Tibial nerve (tissue), 4 donors: ENCODE results near the gene CMAS. TPM values are rescaled to one million over a fixed set of nuclear protein-coding genes. Genes with fewer than 3 reads are reported as not detected.
A peak's percentile ranks its signal among the peaks of the same experiment; 100 is the strongest.
"Not testable (repeated sequence)": the region's sequence is repeated elsewhere in the genome, so short reads cannot be mapped to it uniquely, and the experiment has no call there.

Experiments
- DNase-seq, 2 donors: peaks; one replicate each; pipeline ENCODE4 v3.0.0-alpha.2; 2019; ENCODE audit warnings: low spot score in 2 of 2
- H3K27ac ChIP-seq, 4 donors: fragments of 200-600 bp; sonication (generic) in 3 of 4; one replicate each; pipeline ENCODE4 v1.5.1; 2017 to 2019; ENCODE audit warnings: mild to moderate bottlenecking in 1 of 4
- H3K27me3 ChIP-seq, 2 donors: fragments of 200-600 bp; sonication (generic) in 1 of 2; one replicate each; pipeline versions ENCODE4 v1.5.1 to v1.6.0; 2017 to 2019
- H3K36me3 ChIP-seq, 3 donors: fragments of 200-600 bp; sonication (generic); one replicate each; pipeline ENCODE4 v1.5.1; 2018 to 2019
- H3K4me1 ChIP-seq, 4 donors: fragments of 200-600 bp; sonication (generic) in 3 of 4; one replicate each; pipeline ENCODE4 v1.5.1; 2017 to 2019
- H3K4me3 ChIP-seq, 4 donors: fragments of 200-600 bp; sonication (generic) in 3 of 4; one replicate each; pipeline ENCODE4 v1.5.1; 2017 to 2019; ENCODE audit warnings: mild to moderate bottlenecking in 1 of 4, moderate library complexity in 1 of 4
- H3K9me3 ChIP-seq, 4 donors: fragments of 200-600 bp; sonication (generic) in 3 of 4; one replicate each; pipeline ENCODE4 v1.5.1; 2017 to 2019
- EP300 ChIP-seq, 2 donors: sonication (generic); formaldehyde crosslinking; IDR thresholded peaks; one replicate each; pipeline ENCODE4 v1.6.1; 2017; ENCODE audit warnings: antibody characterized with exemption in 2 of 2, mild to moderate bottlenecking in 1 of 2
- POLR2A ChIP-seq, 2 donors: fragments of 450-650 bp; IDR thresholded peaks; one replicate each; pipeline ENCODE4 v1.6.1; 2017; ENCODE audit warnings: antibody characterized with exemption in 2 of 2, mild to moderate bottlenecking in 2 of 2, moderate library complexity in 2 of 2
- WGBS, 2 donors: methylation state at CpG; one replicate each; pipeline ENCODE4 v1.1.5; 2018; 5-methylcytosine and 5-hydroxymethylcytosine counted together
- total RNA-seq, 4 donors: library from RNA; depleted of rRNA; stranded (reverse); fragments of >200 nt; gene quantifications; one replicate each; pipeline ENCODE4 v1.1.0, GENCODE V29; 2016
- TF ChIP-seq, protein P1 (sequence below), 5 experiments: fragments of 200-600 bp in 3 of 5; fragments of 450-650 bp in 2 of 5; sonication (generic) in 3 of 5; IDR thresholded peaks; one replicate each; pipeline ENCODE4 v1.5.1; 2016 to 2019; ENCODE audit warnings: antibody characterized with exemption in 5 of 5, mild to moderate bottlenecking in 3 of 5, moderate library complexity in 2 of 5

Gene CMAS
- 10 to 100 TPM; 16.3 to 33.4 (median 21.5) TPM for total RNA-seq

- no peaks in the 10 kb centered on the region for H3K36me3 ChIP-seq
- no peaks in the 10 kb centered on the region for H3K27me3 ChIP-seq
- DNase-seq: peak; percentile 62
- WGBS, 2 donors: 0 to 1% methylated on average over 46 to 64 of the region's 64 CpGs
- H3K27ac ChIP-seq: peak within 1 kb of the TSS; percentile 81 to 96 (median 94)
- TF ChIP-seq, protein P1, sequence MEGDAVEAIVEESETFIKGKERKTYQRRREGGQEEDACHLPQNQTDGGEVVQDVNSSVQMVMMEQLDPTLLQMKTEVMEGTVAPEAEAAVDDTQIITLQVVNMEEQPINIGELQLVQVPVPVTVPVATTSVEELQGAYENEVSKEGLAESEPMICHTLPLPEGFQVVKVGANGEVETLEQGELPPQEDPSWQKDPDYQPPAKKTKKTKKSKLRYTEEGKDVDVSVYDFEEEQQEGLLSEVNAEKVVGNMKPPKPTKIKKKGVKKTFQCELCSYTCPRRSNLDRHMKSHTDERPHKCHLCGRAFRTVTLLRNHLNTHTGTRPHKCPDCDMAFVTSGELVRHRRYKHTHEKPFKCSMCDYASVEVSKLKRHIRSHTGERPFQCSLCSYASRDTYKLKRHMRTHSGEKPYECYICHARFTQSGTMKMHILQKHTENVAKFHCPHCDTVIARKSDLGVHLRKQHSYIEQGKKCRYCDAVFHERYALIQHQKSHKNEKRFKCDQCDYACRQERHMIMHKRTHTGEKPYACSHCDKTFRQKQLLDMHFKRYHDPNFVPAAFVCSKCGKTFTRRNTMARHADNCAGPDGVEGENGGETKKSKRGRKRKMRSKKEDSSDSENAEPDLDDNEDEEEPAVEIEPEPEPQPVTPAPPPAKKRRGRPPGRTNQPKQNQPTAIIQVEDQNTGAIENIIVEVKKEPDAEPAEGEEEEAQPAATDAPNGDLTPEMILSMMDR (IDR thresholded peaks at IDR 0.05): no peak
- peak; percentile 25 to 68 for TF ChIP-seq POLR2A (IDR thresholded peaks at IDR 0.05)
- TF ChIP-seq EP300 (IDR thresholded peaks at IDR 0.05): peak in 1 of 2 donors; percentile 80
- peaks cover 0 to 28% (median 6%) of the 10 kb centered on the region in 4 donors for H3K4me1 ChIP-seq
- peak within 1 kb of the TSS; percentile 81 to 98 (median 92) for H3K4me3 ChIP-seq
- no peaks in the 10 kb centered on the region for H3K9me3 ChIP-seq
Observed at GRCh38 chr12:22046090-22046967, at the start of gene CMAS. CMAS (plus strand) TSS chr12:22046218; CDS start chr12:22046304, 86 bp downstream.

DNA sequence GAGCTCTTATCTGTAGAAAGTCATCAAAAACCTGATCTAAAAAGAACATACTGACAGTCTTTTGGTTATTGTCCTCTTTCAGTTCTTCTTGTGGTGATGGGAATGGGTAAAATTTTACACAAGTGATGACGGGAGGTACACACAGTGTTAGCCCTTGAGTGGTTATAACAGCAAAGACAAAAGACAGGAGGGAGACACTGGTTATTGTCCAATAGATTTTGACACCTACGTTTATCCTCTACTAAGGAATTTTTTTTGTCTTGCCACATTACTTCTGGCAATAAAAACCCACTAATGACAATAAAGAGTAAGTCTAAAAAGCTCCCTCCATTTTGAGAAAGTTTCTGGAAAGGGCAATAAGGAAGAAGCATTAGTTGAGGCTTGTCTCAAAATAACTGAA lies 47.7 kb upstream of the CMAS start:
- H3K36me3 ChIP-seq: no peaks in the 10 kb centered on the region
- TF ChIP-seq, protein P1 (IDR thresholded peaks at IDR 0.05): no peak
- no peak for TF ChIP-seq EP300 (IDR thresholded peaks at IDR 0.05)
- TF ChIP-seq POLR2A (IDR thresholded peaks at IDR 0.05): no peak
- 50 to 56% methylated on average over 2 of the region's 2 CpGs for WGBS, 2 donors
- H3K27me3 ChIP-seq: no peaks in the 10 kb centered on the region
- H3K4me1 ChIP-seq: no peaks in the 10 kb centered on the region
- DNase-seq: no peak
- no peak overlapping the region for H3K27ac ChIP-seq
- H3K4me3 ChIP-seq: no peak overlapping the region
- no peaks in the 10 kb centered on the region for H3K9me3 ChIP-seq

GRCh38 chr12:21998782-21999181 lies 47.2 kb upstream of the CMAS start:
- Histone ChIP-seq H3K4me1 (no peaks in the 10 kb centered on the region), H3K4me3 (no peak overlapping the region), H3K27ac (no peak overlapping the region), H3K9me3 (no peaks in the 10 kb centered on the region), H3K27me3 (no peaks in the 10 kb centered on the region), H3K36me3 (no peaks in the 10 kb centered on the region)
- no peak for TF ChIP-seq POLR2A (IDR thresholded peaks at IDR 0.05)
- no peak for TF ChIP-seq EP300 (IDR thresholded peaks at IDR 0.05)
- TF ChIP-seq, protein P1 (IDR thresholded peaks at IDR 0.05): no peak
- no peak for DNase-seq
- WGBS, 2 donors: 44 to 52% methylated on average over 1 of the region's 1 CpG

GRCh38 chr12:22002430-22002829 lies 43.6 kb upstream of the CMAS start:
- TF ChIP-seq, protein P1 (IDR thresholded peaks at IDR 0.05): no peak
- TF ChIP-seq POLR2A (IDR thresholded peaks at IDR 0.05) (no peak), EP300 (IDR thresholded peaks at IDR 0.05) (no peak)
- no peaks in the 10 kb centered on the region for H3K9me3 ChIP-seq
- H3K4me3 ChIP-seq: no peak overlapping the region
- H3K27me3 ChIP-seq: no peaks in the 10 kb centered on the region
- no peak overlapping the region for H3K27ac ChIP-seq
- no peak for DNase-seq
- H3K4me1 ChIP-seq: no peaks in the 10 kb centered on the region
- 91 to 96% methylated on average over 3 of the region's 3 CpGs for WGBS, 2 donors
- H3K36me3 ChIP-seq: no peaks in the 10 kb centered on the region

DNA sequence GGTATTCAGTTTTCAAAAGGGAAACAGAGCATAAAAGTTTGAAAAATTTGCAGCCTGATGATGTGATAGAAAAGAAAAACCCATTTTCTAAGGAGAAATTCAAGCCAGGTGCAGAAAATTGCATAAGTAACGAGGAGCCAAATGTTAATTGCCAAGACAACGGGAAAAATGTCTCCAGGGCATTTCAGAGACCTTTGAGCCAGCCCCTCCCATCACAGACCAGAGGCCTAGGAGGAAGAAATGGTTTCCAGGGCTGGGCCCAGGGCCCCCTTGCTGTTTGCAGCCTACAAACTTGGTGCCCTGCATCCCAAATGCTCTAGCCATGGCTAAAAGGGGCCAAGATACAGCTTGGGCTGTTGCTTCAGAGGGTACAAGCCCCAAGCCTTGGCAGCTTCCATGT lies 38.2 kb upstream of the CMAS start:
- not testable (repeated sequence) for H3K4me1 ChIP-seq, H3K4me3 ChIP-seq, H3K36me3 ChIP-seq, DNase-seq, H3K9me3 ChIP-seq, H3K27ac ChIP-seq, H3K27me3 ChIP-seq
- 48 to 78% methylated on average over 2 of the region's 2 CpGs for WGBS, 2 donors
